Measurements from ENCODE around the gene BDKRB1. TPM values are rescaled to one million over a fixed set of nuclear protein-coding genes. Genes with fewer than 3 reads are reported as not detected.

BDKRB1 gene
- total RNA-seq, 2 donors from 2014 or later = 3.2 to 5.5 TPM

GRCh38 chr14:96257900-96258299, 1.9 kb downstream of the BDKRB1 start:
- H3K27ac ChIP-seq = no peak overlapping the region
- H3K9ac ChIP-seq (ENCODE audit: low read depth in 2 of 2, low read length in 2 of 2) = no peak overlapping the region
- no peak for TF ChIP-seq CTCF (IDR thresholded peaks at IDR 0.05)
- intact Hi-C loops (cut with DNase I) = no loop called here
- H3K4me1 ChIP-seq = no peaks in the 10 kb centered on the region
- H3K4me3 ChIP-seq = no peak overlapping the region
- no peaks in the 10 kb centered on the region for H3K9me3 ChIP-seq
- no peak for DNase-seq
- no peaks in the 10 kb centered on the region for H3K27me3 ChIP-seq
- no peaks in the 10 kb centered on the region for H3K36me3 ChIP-seq

GRCh38 chr14:96260341-96260821, 4.4 kb downstream of the BDKRB1 start:
- no peak for TF ChIP-seq CTCF (IDR thresholded peaks at IDR 0.05)
- no peak overlapping the region for H3K27ac ChIP-seq
- no peak overlapping the region for H3K4me3 ChIP-seq
- no peak for DNase-seq
- H3K4me1 ChIP-seq = no peaks in the 10 kb centered on the region
- H3K9me3 ChIP-seq = no peaks in the 10 kb centered on the region
- intact Hi-C loops (cut with DNase I) = no loop called here
- H3K9ac ChIP-seq (ENCODE audit: low read depth in 2 of 2, low read length in 2 of 2) = no peak overlapping the region
- no peaks in the 10 kb centered on the region for H3K36me3 ChIP-seq
- H3K27me3 ChIP-seq = no peaks in the 10 kb centered on the region

- Histone ChIP-seq H3K9me3 (no peaks in the 10 kb centered on the region), H3K4me1 (no peaks in the 10 kb centered on the region), H3K4me3 (no peak overlapping the region), H3K27ac (no peak overlapping the region), H3K36me3 (no peaks in the 10 kb centered on the region), H3K9ac (ENCODE audit: low read depth in 2 of 2, low read length in 2 of 2) (no peak overlapping the region), H3K27me3 (no peaks in the 10 kb centered on the region)
- no peak for TF ChIP-seq CTCF (IDR thresholded peaks at IDR 0.05)
- no peak for DNase-seq
- intact Hi-C loops (cut with DNase I) = no loop called here
These were observed 5.0 kb downstream of the BDKRB1 start for GRCh38 chr14:96261053-96261452.

GRCh38 chr14:96261772-96262655, 6.0 kb downstream of the BDKRB1 start:
- Histone ChIP-seq H3K4me3 (no peak overlapping the region), H3K27ac (no peak overlapping the region), H3K36me3 (no peaks in the 10 kb centered on the region), H3K9ac (ENCODE audit: low read depth in 2 of 2, low read length in 2 of 2) (no peak overlapping the region), H3K4me1 (no peaks in the 10 kb centered on the region), H3K27me3 (no peaks in the 10 kb centered on the region), H3K9me3 (no peaks in the 10 kb centered on the region)
- TF ChIP-seq CTCF (IDR thresholded peaks at IDR 0.05) = no peak
- no peak for DNase-seq
- intact Hi-C loops (cut with DNase I) = no loop called here

- DNase-seq = peak; percentile 67
- no peaks in the 10 kb centered on the region for H3K27me3 ChIP-seq
- peak overlapping the region; percentile 58 for H3K27ac ChIP-seq
- H3K9ac ChIP-seq (ENCODE audit: low read depth in 2 of 2, low read length in 2 of 2) = peak overlapping the region in 1 of 2 donors; percentile 41
- no peaks in the 10 kb centered on the region for H3K4me1 ChIP-seq
- no peak overlapping the region for H3K4me3 ChIP-seq
- H3K9me3 ChIP-seq = no peaks in the 10 kb centered on the region
- H3K36me3 ChIP-seq = no peaks in the 10 kb centered on the region
- no peak for TF ChIP-seq CTCF (IDR thresholded peaks at IDR 0.05)
- intact Hi-C loops (cut with DNase I) = no loop called here
These were observed 7.6 kb downstream of the BDKRB1 start for GRCh38 chr14:96263347-96264199.
